Measurements from ENCODE around the gene ROBO1. TPM values are rescaled to one million over a fixed set of nuclear protein-coding genes. Genes with fewer than 3 reads are reported as not detected.

The ROBO1 gene
- polyA plus RNA-seq, 1 donor, result 16.2 TPM

GRCh38 chr3:79672731-79673130 is 95.1 kb downstream of the ROBO1 start:
- Histone ChIP-seq H3K9me3 (ENCODE audit: control insufficient read depth, low read depth, low read length) (no peaks in the 10 kb centered on the region), H3K27ac (ENCODE audit: low read length) (no peak overlapping the region), H3K36me3 (ENCODE audit: control insufficient read depth, insufficient read depth, low read length) (no peaks in the 10 kb centered on the region), H3K27me3 (ENCODE audit: control insufficient read depth, insufficient read depth, low read length) (no peaks in the 10 kb centered on the region), H3K4me1 (ENCODE audit: control insufficient read depth, insufficient read depth, low read length) (no peaks in the 10 kb centered on the region), H3K4me3 (ENCODE audit: low read length) (no peak overlapping the region)
- WGBS (ENCODE audit: insufficient coverage, low lambda C conversion rate), result no CpG with 5 or more reads among the region's 2 CpGs
- DNase-seq, result no peak

GRCh38 chr3:79672075-79672474 is 95.7 kb downstream of the ROBO1 start:
- Histone ChIP-seq H3K36me3 (ENCODE audit: control insufficient read depth, insufficient read depth, low read length) (no peaks in the 10 kb centered on the region), H3K27me3 (ENCODE audit: control insufficient read depth, insufficient read depth, low read length) (no peaks in the 10 kb centered on the region), H3K4me3 (ENCODE audit: low read length) (no peak overlapping the region), H3K9me3 (ENCODE audit: control insufficient read depth, low read depth, low read length) (no peaks in the 10 kb centered on the region), H3K4me1 (ENCODE audit: control insufficient read depth, insufficient read depth, low read length) (no peaks in the 10 kb centered on the region), H3K27ac (ENCODE audit: low read length) (no peak overlapping the region)
- WGBS (ENCODE audit: insufficient coverage, low lambda C conversion rate), result no CpG with 5 or more reads among the region's 1 CpG
- no peak for DNase-seq

DNA sequence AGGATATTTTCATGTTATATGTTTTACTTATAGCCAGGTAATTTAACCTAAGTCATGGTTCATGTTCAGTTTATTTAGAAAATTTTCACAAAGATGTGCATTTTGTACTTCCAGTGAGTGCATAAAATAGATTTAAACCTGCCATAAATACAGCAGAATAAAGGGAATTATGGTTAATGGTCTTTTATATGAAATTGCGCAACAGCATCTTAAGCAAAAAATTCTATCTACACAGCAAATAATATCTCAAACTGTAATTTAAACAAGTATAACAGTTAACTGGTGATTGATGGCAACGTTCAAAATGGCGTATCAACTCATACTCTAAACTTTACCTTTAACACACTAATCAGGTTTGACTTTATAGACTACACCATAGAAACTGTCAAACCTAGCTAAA is 97.6 kb downstream of the ROBO1 start:
- Histone ChIP-seq H3K36me3 (ENCODE audit: control insufficient read depth, insufficient read depth, low read length) (no peaks in the 10 kb centered on the region), H3K27me3 (ENCODE audit: control insufficient read depth, insufficient read depth, low read length) (no peaks in the 10 kb centered on the region), H3K4me3 (ENCODE audit: low read length) (no peak overlapping the region), H3K4me1 (ENCODE audit: control insufficient read depth, insufficient read depth, low read length) (no peaks in the 10 kb centered on the region), H3K27ac (ENCODE audit: low read length) (no peak overlapping the region), H3K9me3 (ENCODE audit: control insufficient read depth, low read depth, low read length) (no peaks in the 10 kb centered on the region)
- no peak for DNase-seq
- WGBS (ENCODE audit: insufficient coverage, low lambda C conversion rate), result 69% methylated on average over 3 of the region's 3 CpGs

DNA sequence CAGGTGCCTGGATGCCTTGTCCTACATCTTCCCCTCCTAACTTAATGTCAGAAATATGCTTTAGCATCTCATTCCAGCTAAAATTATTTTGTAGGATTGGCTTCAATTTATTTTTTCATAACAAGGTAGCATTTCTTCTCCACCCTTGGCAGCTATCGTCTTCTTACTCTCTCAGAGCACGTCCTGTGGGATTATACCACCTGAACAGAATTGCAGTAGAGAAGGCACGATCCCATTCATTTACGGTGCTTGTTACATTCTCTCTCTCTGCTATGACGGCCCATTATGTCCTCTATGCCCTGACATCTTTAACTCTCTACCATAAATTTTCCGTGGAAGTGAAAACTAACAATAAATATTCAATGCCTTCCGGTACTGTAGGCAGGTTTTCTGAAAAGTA is 103.3 kb downstream of the ROBO1 start:
- no peaks in the 10 kb centered on the region for H3K9me3 ChIP-seq (ENCODE audit: control insufficient read depth, low read depth, low read length)
- no peaks in the 10 kb centered on the region for H3K4me1 ChIP-seq (ENCODE audit: control insufficient read depth, insufficient read depth, low read length)
- no peak overlapping the region for H3K27ac ChIP-seq (ENCODE audit: low read length)
- H3K36me3 ChIP-seq (ENCODE audit: control insufficient read depth, insufficient read depth, low read length), result no peaks in the 10 kb centered on the region
- 100% methylated on average over 2 of the region's 7 CpGs for WGBS (ENCODE audit: insufficient coverage, low lambda C conversion rate)
- DNase-seq, result no peak
- H3K27me3 ChIP-seq (ENCODE audit: control insufficient read depth, insufficient read depth, low read length), result no peaks in the 10 kb centered on the region
- no peak overlapping the region for H3K4me3 ChIP-seq (ENCODE audit: low read length)

GRCh38 chr3:79661896-79662295 is 105.9 kb downstream of the ROBO1 start:
- Histone ChIP-seq H3K27me3 (ENCODE audit: control insufficient read depth, insufficient read depth, low read length) (no peaks in the 10 kb centered on the region), H3K4me1 (ENCODE audit: control insufficient read depth, insufficient read depth, low read length) (no peaks in the 10 kb centered on the region), H3K9me3 (ENCODE audit: control insufficient read depth, low read depth, low read length) (no peaks in the 10 kb centered on the region), H3K4me3 (ENCODE audit: low read length) (no peak overlapping the region), H3K27ac (ENCODE audit: low read length) (no peak overlapping the region), H3K36me3 (ENCODE audit: control insufficient read depth, insufficient read depth, low read length) (no peaks in the 10 kb centered on the region)
- 100% methylated on average over 2 of the region's 3 CpGs for WGBS (ENCODE audit: insufficient coverage, low lambda C conversion rate)
- no peak for DNase-seq

- H3K36me3 ChIP-seq (ENCODE audit: control insufficient read depth, insufficient read depth, low read length), result no peaks in the 10 kb centered on the region
- H3K9me3 ChIP-seq (ENCODE audit: control insufficient read depth, low read depth, low read length), result no peaks in the 10 kb centered on the region
- no peak overlapping the region for H3K27ac ChIP-seq (ENCODE audit: low read length)
- no peak for DNase-seq
- H3K27me3 ChIP-seq (ENCODE audit: control insufficient read depth, insufficient read depth, low read length), result no peaks in the 10 kb centered on the region
- no peak overlapping the region for H3K4me3 ChIP-seq (ENCODE audit: low read length)
- H3K4me1 ChIP-seq (ENCODE audit: control insufficient read depth, insufficient read depth, low read length), result no peaks in the 10 kb centered on the region
Measured at GRCh38 chr3:79657076-79657475, 110.7 kb downstream of the ROBO1 start.

DNA sequence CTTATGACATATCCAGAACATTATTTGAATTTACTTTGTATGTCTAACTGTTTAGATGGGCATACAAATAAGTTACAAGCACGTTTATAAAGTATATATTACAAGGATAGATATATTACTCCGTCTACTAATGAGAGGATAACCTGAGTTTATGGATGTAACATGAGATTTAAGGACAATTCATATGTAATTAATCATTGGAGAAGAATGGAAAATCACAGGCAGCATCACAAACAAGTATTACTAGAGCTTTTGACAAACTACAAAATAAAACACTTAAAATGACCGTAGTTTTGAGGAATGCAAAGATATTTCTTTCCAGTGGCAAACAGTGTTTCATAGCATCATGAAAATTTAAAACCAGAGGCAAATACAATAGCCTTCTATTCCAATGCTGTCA is 113.8 kb downstream of the ROBO1 start:
- no peak for DNase-seq
- no peaks in the 10 kb centered on the region for H3K27me3 ChIP-seq (ENCODE audit: control insufficient read depth, insufficient read depth, low read length)
- H3K9me3 ChIP-seq (ENCODE audit: control insufficient read depth, low read depth, low read length), result no peaks in the 10 kb centered on the region
- no peak overlapping the region for H3K4me3 ChIP-seq (ENCODE audit: low read length)
- no peaks in the 10 kb centered on the region for H3K4me1 ChIP-seq (ENCODE audit: control insufficient read depth, insufficient read depth, low read length)
- H3K36me3 ChIP-seq (ENCODE audit: control insufficient read depth, insufficient read depth, low read length), result no peaks in the 10 kb centered on the region
- WGBS (ENCODE audit: insufficient coverage, low lambda C conversion rate), result 33% methylated on average over 1 of the region's 3 CpGs
- no peak overlapping the region for H3K27ac ChIP-seq (ENCODE audit: low read length)

- Histone ChIP-seq H3K4me1 (ENCODE audit: control insufficient read depth, insufficient read depth, low read length) (no peaks in the 10 kb centered on the region), H3K27ac (ENCODE audit: low read length) (no peak overlapping the region), H3K9me3 (ENCODE audit: control insufficient read depth, low read depth, low read length) (no peaks in the 10 kb centered on the region), H3K4me3 (ENCODE audit: low read length) (no peak overlapping the region), H3K27me3 (ENCODE audit: control insufficient read depth, insufficient read depth, low read length) (no peaks in the 10 kb centered on the region), H3K36me3 (ENCODE audit: control insufficient read depth, insufficient read depth, low read length) (no peaks in the 10 kb centered on the region)
- DNase-seq, result no peak
- WGBS (ENCODE audit: insufficient coverage, low lambda C conversion rate), result 67% methylated on average over 3 of the region's 4 CpGs
Measured at GRCh38 chr3:79653266-79653830, 114.5 kb downstream of the ROBO1 start.

GRCh38 chr3:79651536-79652065 is 116.2 kb downstream of the ROBO1 start:
- no peaks in the 10 kb centered on the region for H3K4me1 ChIP-seq (ENCODE audit: control insufficient read depth, insufficient read depth, low read length)
- no peak overlapping the region for H3K27ac ChIP-seq (ENCODE audit: low read length)
- DNase-seq, result no peak
- H3K4me3 ChIP-seq (ENCODE audit: low read length), result no peak overlapping the region
- no peaks in the 10 kb centered on the region for H3K27me3 ChIP-seq (ENCODE audit: control insufficient read depth, insufficient read depth, low read length)
- WGBS (ENCODE audit: insufficient coverage, low lambda C conversion rate), result 71% methylated on average over 1 of the region's 7 CpGs
- H3K36me3 ChIP-seq (ENCODE audit: control insufficient read depth, insufficient read depth, low read length), result no peaks in the 10 kb centered on the region
- no peaks in the 10 kb centered on the region for H3K9me3 ChIP-seq (ENCODE audit: control insufficient read depth, low read depth, low read length)

GRCh38 chr3:79639855-79640254 is 127.9 kb downstream of the ROBO1 start:
- WGBS (ENCODE audit: insufficient coverage, low lambda C conversion rate), result 100% methylated on average over 1 of the region's 2 CpGs
- Histone ChIP-seq H3K27me3 (ENCODE audit: control insufficient read depth, insufficient read depth, low read length) (no peaks in the 10 kb centered on the region), H3K27ac (ENCODE audit: low read length) (no peak overlapping the region), H3K4me1 (ENCODE audit: control insufficient read depth, insufficient read depth, low read length) (no peaks in the 10 kb centered on the region), H3K9me3 (ENCODE audit: control insufficient read depth, low read depth, low read length) (no peaks in the 10 kb centered on the region), H3K36me3 (ENCODE audit: control insufficient read depth, insufficient read depth, low read length) (no peaks in the 10 kb centered on the region), H3K4me3 (ENCODE audit: low read length) (no peak overlapping the region)
- DNase-seq, result no peak

GRCh38 chr3:79636372-79636771 is 131.4 kb downstream of the ROBO1 start:
- Histone ChIP-seq H3K4me3 (ENCODE audit: low read length) (no peak overlapping the region), H3K36me3 (ENCODE audit: control insufficient read depth, insufficient read depth, low read length) (no peaks in the 10 kb centered on the region), H3K27me3 (ENCODE audit: control insufficient read depth, insufficient read depth, low read length) (no peaks in the 10 kb centered on the region), H3K4me1 (ENCODE audit: control insufficient read depth, insufficient read depth, low read length) (no peaks in the 10 kb centered on the region), H3K9me3 (ENCODE audit: control insufficient read depth, low read depth, low read length) (no peaks in the 10 kb centered on the region), H3K27ac (ENCODE audit: low read length) (no peak overlapping the region)
- WGBS (ENCODE audit: insufficient coverage, low lambda C conversion rate), result 33% methylated on average over 1 of the region's 4 CpGs
- DNase-seq, result no peak
